H1 (cell line): ENCODE measurements around the gene MYO1G. TPM values are rescaled to one million over a fixed set of nuclear protein-coding genes. Genes with fewer than 3 reads are reported as not detected.
A peak's percentile ranks its signal among the peaks of the same experiment; 100 is the strongest.

Experiments used
- CTCF ChIA-PET: fragments of 300-600 bp; sonication (Branson Sonifier 250); formaldehyde crosslinking; loops from one replicate; lab custom pipeline; 2021; ENCODE audit not compliant: partially characterized antibody; lab: Charles Lee
- POLR2A ChIA-PET: fragments of 300-600 bp; sonication (Branson Sonifier 250); formaldehyde crosslinking; loops from one replicate; lab custom pipeline; 2021; ENCODE audit warnings: inconsistent platforms; ENCODE audit not compliant: partially characterized antibody; lab: Charles Lee
- DNase-seq, 2 experiments: peaks; one replicate each; pipeline versions ENCODE4 v3.0.0 to v3.0.0-alpha.2; 2010 to 2022; ENCODE audit warnings: low spot score in 2 of 2, low read depth in 1 of 2, mixed read lengths in 1 of 2
- FAIRE-seq: peaks from 2 replicates; lab custom pipeline; 2011; peaks lifted over from hg19 to GRCh38; lab: Jason Lieb, UNC
- H2AFZ ChIP-seq: 2 replicates; pipeline ENCODE4 v1.8.1; 2012; ENCODE audit warnings: low read length, inconsistent platforms
- H2AK5ac ChIP-seq: 2 replicates; pipeline ENCODE4 v1.6.1; 2013; ENCODE audit warnings: low read depth, low read length
- H2BK120ac ChIP-seq: replicated peaks from 2 replicates; pipeline ENCODE3; 2013; ENCODE audit warnings: low read depth, low read length, inconsistent platforms
- H2BK12ac ChIP-seq: 2 replicates; pipeline ENCODE4 v1.6.1; 2013; ENCODE audit warnings: low read depth, low read length
- H2BK15ac ChIP-seq: 2 replicates; pipeline ENCODE4 v1.6.1; 2013; ENCODE audit warnings: low read length
- H2BK20ac ChIP-seq: 2 replicates; pipeline ENCODE4 v1.6.1; 2013; ENCODE audit warnings: low read length
- H2BK5ac ChIP-seq: 2 replicates; pipeline ENCODE4 v1.6.1; 2013; ENCODE audit warnings: low read depth, low read length
- H3K14ac ChIP-seq: 2 replicates; pipeline ENCODE4 v1.6.1; 2013; ENCODE audit warnings: inconsistent platforms; ENCODE audit not compliant: insufficient read length
- H3K18ac ChIP-seq: 2 replicates; pipeline ENCODE4 v1.6.1; 2013; ENCODE audit warnings: low read length; ENCODE audit errors: extremely low read depth
- H3K23ac ChIP-seq: 2 replicates; pipeline ENCODE4 v1.6.1; 2013; ENCODE audit warnings: inconsistent platforms; ENCODE audit not compliant: insufficient read length
- H3K23me2 ChIP-seq: 2 replicates; pipeline ENCODE4 v1.6.1; 2013; ENCODE audit warnings: low read depth, low read length
- H3K27ac ChIP-seq: 2 replicates; pipeline ENCODE4 v1.6.1; 2011; ENCODE audit warnings: low read depth, low read length, inconsistent platforms
- H3K27me3 ChIP-seq, 4 experiments: replicated peaks in 1 of 4; 1 replicate in 1 of 4; 2 replicates in 3 of 4; pipeline versions ENCODE4 v1.6.1 to v1.8.1; 2011 to 2013; ENCODE audit warnings: low read length in 3 of 4, mild to moderate bottlenecking in 3 of 4, inconsistent platforms in 2 of 4, mixed read lengths in 2 of 4, moderate library complexity in 1 of 4; ENCODE audit not compliant: control insufficient read depth in 3 of 4, insufficient read depth in 3 of 4; ENCODE audit errors: extremely low read depth in 1 of 4
- H3K36me3 ChIP-seq, 4 experiments: 2 replicates each; pipeline versions ENCODE4 v1.6.1 to v1.8.1; 2011 to 2013; ENCODE audit warnings: mild to moderate bottlenecking in 4 of 4, low read length in 3 of 4, moderate library complexity in 2 of 4, control low read depth in 1 of 4, inconsistent platforms in 1 of 4; ENCODE audit not compliant: insufficient read depth in 4 of 4, control insufficient read depth in 2 of 4
- H3K4ac ChIP-seq: replicated peaks from 2 replicates; pipeline ENCODE3; 2013; ENCODE audit warnings: low read length, low read depth, mixed read lengths, inconsistent platforms; ENCODE audit not compliant: insufficient read length
- H3K4me1 ChIP-seq, 4 experiments: replicated peaks in 1 of 4; 1 replicate in 1 of 4; 2 replicates in 3 of 4; pipeline versions ENCODE4 v1.6.1 to v1.8.1; 2011 to 2013; ENCODE audit warnings: low read length in 3 of 4, inconsistent platforms in 2 of 4, mixed read lengths in 1 of 4; ENCODE audit not compliant: insufficient read depth in 4 of 4, control insufficient read depth in 3 of 4
- H3K4me2 ChIP-seq, 2 experiments: 2 replicates each; pipeline versions ENCODE4 v1.6.1 to v1.8.1; 2011 to 2013; ENCODE audit warnings: low read depth in 2 of 2, low read length in 2 of 2, control low read depth in 1 of 2, inconsistent platforms in 1 of 2, mild to moderate bottlenecking in 1 of 2; ENCODE audit not compliant: insufficient read depth in 1 of 2
- H3K4me3 ChIP-seq, 4 experiments: fragments of 200-600, 300-600 bp in 1 of 4; sonication (generic), shearing (Covaris generic), sonication (Bioruptor Twin) in 1 of 4; 2 replicates each; pipeline versions ENCODE4 v1.5.1 to v1.8.1; 2011 to 2016; ENCODE audit warnings: low read length in 4 of 4, low read depth in 3 of 4, control low read depth in 2 of 4, inconsistent platforms in 2 of 4, mild to moderate bottlenecking in 2 of 4, mixed read lengths in 1 of 4, moderate library complexity in 1 of 4; ENCODE audit not compliant: insufficient read depth in 2 of 4; ENCODE audit errors: extremely low read depth in 1 of 4
- H3K56ac ChIP-seq: replicated peaks from 2 replicates; pipeline ENCODE3; 2013; ENCODE audit warnings: low read depth, mild to moderate bottlenecking, mixed read lengths, low read length, inconsistent platforms; ENCODE audit not compliant: insufficient read length
- H3K79me1 ChIP-seq: 2 replicates; pipeline ENCODE4 v1.6.1; 2013; ENCODE audit warnings: low read depth, low read length, control low read depth
- H3K79me2 ChIP-seq, 2 experiments: 2 replicates each; pipeline versions ENCODE4 v1.6.1 to v1.8.1; 2012 to 2013; ENCODE audit warnings: low read length in 2 of 2, mild to moderate bottlenecking in 2 of 2, inconsistent platforms in 1 of 2; ENCODE audit not compliant: insufficient read depth in 2 of 2, control insufficient read depth in 1 of 2
- H3K9ac ChIP-seq, 4 experiments: replicated peaks in 1 of 4; 1 replicate in 1 of 4; 2 replicates in 3 of 4; pipeline versions ENCODE4 v1.6.1 to v1.8.1; 2011 to 2013; ENCODE audit warnings: low read depth in 3 of 4, low read length in 3 of 4, control low read depth in 2 of 4, mild to moderate bottlenecking in 2 of 4, moderate library complexity in 2 of 4, inconsistent platforms in 1 of 4; ENCODE audit errors: extremely low read depth in 1 of 4
- H3K9me3 ChIP-seq, 2 experiments: 2 replicates each; pipeline versions ENCODE4 v1.6.1 to v1.8.1; 2012 to 2013; ENCODE audit warnings: mild to moderate bottlenecking in 2 of 2, moderate library complexity in 2 of 2, control low read depth in 1 of 2, inconsistent platforms in 1 of 2, low read depth in 1 of 2, low read length in 1 of 2, mixed read lengths in 1 of 2; ENCODE audit not compliant: insufficient read depth in 2 of 2
- H4K20me1 ChIP-seq, 2 experiments: replicated peaks in 1 of 2; 2 replicates each; pipeline versions ENCODE3 to v1.8.1; 2011 to 2013; ENCODE audit warnings: inconsistent platforms in 2 of 2, low read length in 2 of 2, mild to moderate bottlenecking in 1 of 2; ENCODE audit not compliant: insufficient read depth in 2 of 2, control insufficient read depth in 1 of 2
- H4K5ac ChIP-seq: 2 replicates; pipeline ENCODE4 v1.6.1; 2013; ENCODE audit warnings: low read length, low read depth, mixed read lengths, inconsistent platforms; ENCODE audit not compliant: insufficient read length
- H4K8ac ChIP-seq: 2 replicates; pipeline ENCODE4 v1.8.0; 2013; ENCODE audit warnings: mild to moderate bottlenecking, moderate library complexity, low read length, inconsistent platforms; ENCODE audit not compliant: insufficient read depth; ENCODE audit errors: extremely low read depth
- H4K91ac ChIP-seq: replicated peaks from 2 replicates; pipeline ENCODE3; 2013; ENCODE audit warnings: low read length, mixed read lengths, inconsistent platforms; ENCODE audit not compliant: insufficient read length
- ASH2L ChIP-seq: fragments of 200-600, 300-600 bp; sonication (generic); IDR thresholded peaks from one replicate; pipeline ENCODE4 v1.7.1; 2017; ENCODE audit warnings: low read length
- CTCF ChIP-seq, 3 experiments: IDR thresholded peaks; 1 replicate in 2 of 3; 2 replicates in 1 of 3; pipeline versions ENCODE4 v1.5.1 to v1.6.1; 2011; ENCODE audit warnings: low read length in 3 of 3, mild to moderate bottlenecking in 3 of 3, inconsistent platforms in 2 of 3, low read depth in 1 of 3, moderate library complexity in 1 of 3; ENCODE audit not compliant: insufficient read depth in 1 of 3; ENCODE audit errors: control extremely low read depth in 1 of 3
- NANOG ChIP-seq: IDR thresholded peaks from 2 replicates; pipeline ENCODE4 v1.6.1; 2011; ENCODE audit warnings: low read length, low read depth, mild to moderate bottlenecking, inconsistent platforms; ENCODE audit not compliant: insufficient read depth, poor library complexity, severe bottlenecking
- PHF8 ChIP-seq: fragments of 200-600 bp; sonication (generic); conservative IDR thresholded peaks from 2 replicates; pipeline ENCODE4 v1.7.1; 2012; ENCODE audit warnings: low read depth, mild to moderate bottlenecking, inconsistent platforms, low read length, moderate library complexity
- POLR2AphosphoS5 ChIP-seq: IDR thresholded peaks from 2 replicates; pipeline ENCODE4 v1.6.1; 2011; ENCODE audit warnings: low read depth, low read length
- RAD21 ChIP-seq, 2 experiments: IDR thresholded peaks in 1 of 2; conservative IDR thresholded peaks in 1 of 2; 2 replicates each; pipeline ENCODE4 v1.6.1; 2011; ENCODE audit warnings: low read depth in 2 of 2, low read length in 2 of 2, improper control_type of control experiment in 1 of 2, inconsistent platforms in 1 of 2, mild to moderate bottlenecking in 1 of 2, moderate library complexity in 1 of 2
- USF2 ChIP-seq: IDR thresholded peaks from 2 replicates; pipeline ENCODE4 v1.6.1; 2011; ENCODE audit warnings: low read length, improper control_type of control experiment
- WGBS, 2 experiments: shearing (Covaris generic) in 1 of 2; methylation state at CpG; one replicate each; pipeline versions ENCODE4 v1.1.6 to v1.1.7; 2013 to 2015; ENCODE audit warnings: low lambda C conversion rate in 2 of 2, mixed read lengths in 2 of 2, inconsistent platforms in 1 of 2, low coverage in 1 of 2, missing lambda C conversion rate in 1 of 2; ENCODE audit not compliant: insufficient replicate concordance in 2 of 2, insufficient coverage in 1 of 2, insufficient read length in 1 of 2; ENCODE audit errors: extremely low coverage in 1 of 2, missing lambda C conversion rate in 1 of 2; 5-methylcytosine and 5-hydroxymethylcytosine counted together
- polyA plus RNA-seq, 7 experiments: library from polyadenylated mRNA; depleted of rRNA in 3 of 7; stranded (reverse) in 5 of 7; unstranded in 2 of 7; fragments of >200 nt in 5 of 7; fragments of 200-250 nt in 2 of 7; gene quantifications; 1 replicate in 5 of 7; 2 replicates in 1 of 7; 4 replicates in 1 of 7; pipeline versions ENCODE4 v1.2.1 to v1.2.3, GENCODE V29; 2011 to 2013; ENCODE audit warnings: missing spikeins in 2 of 7, mixed read lengths in 2 of 7
- total RNA-seq: library from RNA; stranded (reverse); fragmentation: NEBNext Ultra II Directional; extraction: Animal tissue kit (Norgen Biotek cat#: 25700); gene quantifications from 2 replicates; pipeline ENCODE4 v1.2.1, GENCODE V29; 2021

The MYO1G gene
- total and polyA plus RNA-seq, 2 of the 8 experiments (the other 6 are each of a cell fraction or from before 2014, with no cell fraction given) = 0.08 to 0.19 TPM

- Histone ChIP-seq H2BK15ac (no peak overlapping the region), H4K91ac (no peak overlapping the region), H3K56ac (no peak overlapping the region), H2AFZ (no peak overlapping the region), H2BK20ac (no peak overlapping the region), H3K4ac (no peak overlapping the region), H3K79me1 (no peaks in the 10 kb centered on the region), H3K27ac (no peak overlapping the region), H2BK5ac (no peak overlapping the region), H2BK12ac (no peak overlapping the region), H3K9ac (no peak overlapping the region), H3K23me2 (peaks cover 5% of the 10 kb centered on the region; the same call in 1 of the 2 replicates), H2AK5ac (no peak overlapping the region), H3K4me1 (peaks cover 0 to 11% (median 4%) of the 10 kb centered on the region in 4 experiments; a peak in 4 of 7 replicates), H3K4me2 (no peak overlapping the region), H3K36me3 (no peaks in the 10 kb centered on the region), H3K27me3 (peaks cover 10 to 39% (median 23%) of the 10 kb centered on the region in 4 experiments; a peak in 6 of 7 replicates), H3K18ac (no peak overlapping the region), H4K5ac (no peak overlapping the region), H3K23ac (no peak overlapping the region), H3K79me2 (no peaks in the 10 kb centered on the region), H3K9me3 (no peaks in the 10 kb centered on the region), H4K20me1 (no peaks in the 10 kb centered on the region), H2BK120ac (no peak overlapping the region), H4K8ac (no peak overlapping the region), H3K14ac (no peak overlapping the region), H3K4me3 (no peak overlapping the region)
- ChIA-PET POLR2A (interaction anchor here (0.8 to 17.9 kb wide), 7 partner anchors 8 to 159 kb away, joined by 3 to 327 read pairs (median 4); partner anchors contain the start of genes H2AZ2, MYO1G and TBRG4), CTCF (interaction anchor here (0.6 to 3.2 kb wide), 22 partner anchors 9 to 1080 kb away, joined by 3 to 33 read pairs (median 4); no protein-coding TSS in a partner anchor)
- TF ChIP-seq RAD21 (IDR thresholded peaks at IDR 0.05 in 1 of 2, conservative IDR thresholded peaks at IDR 0.05 in 1 of 2; ENCODE audit: low read depth in 2 of 2, low read length in 2 of 2) = peak; percentile 64 to 74
- no peak for TF ChIP-seq ASH2L
- peak in 2 of 3 experiments; percentile 59 to 75; a peak in 3 of 4 replicates for TF ChIP-seq CTCF (IDR thresholded peaks at IDR 0.05; ENCODE audit: control extremely low read depth in 1 of 3, insufficient read depth in 1 of 3, low read depth in 1 of 3, low read length in 3 of 3)
- TF ChIP-seq NANOG = no peak
- no peak for TF ChIP-seq USF2
- no peak for TF ChIP-seq PHF8
- TF ChIP-seq POLR2AphosphoS5 = no peak
- FAIRE-seq (peak; percentile 36), DNase-seq (peak in 1 of 2 experiments; percentile 55)
- WGBS, 2 experiments = 67% methylated on average over 7 of the region's 7 CpGs; no CpG with 5 or more reads in 1 of the 2 experiments
These were observed 14.4 kb downstream of the MYO1G start for GRCh38 chr7:44964384-44964830.
